Embryonic facial prominence (tissue), 1 donor: Measurements from ENCODE around the gene CCM2.
A peak's percentile ranks its signal among the peaks of the same experiment; 100 is the strongest.
"Not testable (repeated sequence)": the region's sequence is repeated elsewhere in the genome, so short reads cannot be mapped to it uniquely, and the experiment has no call there.

ENCODE experiments used
- DNase-seq: peaks from one replicate; pipeline ENCODE4 v3.0.0-alpha.2; 2016; ENCODE audit errors: extremely low spot score

CCM2 gene

DNA sequence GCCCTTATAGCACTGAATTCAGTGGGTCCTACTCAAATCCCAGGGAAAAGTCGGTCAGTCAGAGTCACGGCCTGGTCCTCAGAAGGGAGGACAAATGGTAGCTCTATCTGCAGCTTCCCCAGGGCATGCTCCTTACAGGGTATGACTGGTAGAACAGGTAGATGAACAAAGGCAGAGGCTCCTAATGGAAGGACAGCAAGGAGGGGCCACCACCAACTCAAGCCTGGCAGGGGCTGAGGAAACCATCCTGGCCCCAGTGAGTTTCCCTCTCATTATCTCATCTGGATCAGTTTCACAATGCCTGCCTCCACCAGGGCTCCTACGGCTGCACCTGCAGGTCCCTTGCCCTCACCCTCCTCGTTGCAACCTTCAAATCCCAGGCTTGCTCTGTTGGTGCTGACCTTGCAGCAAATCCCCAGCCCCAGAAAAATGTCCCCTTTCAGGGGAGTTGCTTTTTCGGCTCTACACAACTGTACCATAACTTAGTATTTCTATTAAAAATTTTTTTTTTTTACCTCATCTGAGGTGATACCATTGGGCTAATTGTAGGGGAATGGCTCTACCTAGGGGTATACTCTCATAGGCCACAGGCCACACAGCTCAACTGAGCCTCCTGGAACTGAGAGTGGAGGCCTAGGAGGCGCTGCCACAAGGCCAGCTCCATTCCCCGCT is 18.8 kb upstream of the CCM2 start:
- no peak for DNase-seq

- DNase-seq, result no peak
Observed at GRCh38 chr7:44982535-44982923, 17.5 kb upstream of the CCM2 start.

- no peak for DNase-seq
Observed at GRCh38 chr7:44982970-44983369, 17.0 kb upstream of the CCM2 start.

- no peak for DNase-seq
Observed at GRCh38 chr7:44983742-44984477, 16.1 kb upstream of the CCM2 start.

DNA sequence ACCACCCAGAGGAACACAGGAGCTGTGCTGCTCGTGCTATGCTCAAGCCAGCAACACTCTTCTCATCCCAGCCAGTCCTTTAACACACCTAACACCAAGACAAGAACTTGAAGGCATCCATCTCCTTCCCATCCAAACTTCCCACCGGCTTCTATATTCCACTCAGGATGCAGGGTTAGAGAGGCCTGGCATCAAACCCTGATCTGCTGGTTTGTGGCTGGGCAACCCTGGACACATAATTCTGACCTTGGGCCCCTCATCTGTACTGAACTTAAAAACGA is 15.6 kb upstream of the CCM2 start:
- no peak for DNase-seq

DNA sequence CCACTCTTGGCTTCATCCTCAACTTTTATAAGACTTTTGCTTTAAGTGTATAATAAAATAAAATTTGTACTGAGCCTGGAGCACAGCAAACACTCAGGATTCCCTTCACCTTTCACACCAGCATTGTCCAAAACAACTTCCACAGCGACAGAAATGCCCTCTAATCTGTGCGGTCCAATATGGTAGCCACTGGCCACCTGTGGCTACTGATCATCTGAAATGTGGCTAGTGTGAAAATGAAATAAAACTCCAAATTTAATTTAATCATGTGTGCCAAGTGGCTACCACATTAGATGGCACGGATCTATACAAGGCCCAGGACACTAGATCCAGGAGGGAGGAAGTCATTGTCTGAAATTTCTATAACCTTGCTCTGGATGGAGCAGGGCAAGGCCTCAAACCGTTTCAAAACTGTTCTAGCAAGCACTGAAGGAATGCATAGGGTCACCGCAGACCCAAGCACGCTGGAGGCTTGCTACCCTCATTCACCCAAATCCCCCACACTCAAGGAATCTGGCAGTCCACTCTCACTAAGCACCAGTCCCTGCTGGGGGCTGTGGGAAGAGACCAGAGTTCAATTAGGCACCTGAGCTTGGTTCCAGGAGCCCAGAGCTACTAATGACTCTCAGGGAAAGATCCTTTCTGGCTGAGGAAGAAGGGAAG is 14.8 kb upstream of the CCM2 start:
- no peak for DNase-seq

DNA sequence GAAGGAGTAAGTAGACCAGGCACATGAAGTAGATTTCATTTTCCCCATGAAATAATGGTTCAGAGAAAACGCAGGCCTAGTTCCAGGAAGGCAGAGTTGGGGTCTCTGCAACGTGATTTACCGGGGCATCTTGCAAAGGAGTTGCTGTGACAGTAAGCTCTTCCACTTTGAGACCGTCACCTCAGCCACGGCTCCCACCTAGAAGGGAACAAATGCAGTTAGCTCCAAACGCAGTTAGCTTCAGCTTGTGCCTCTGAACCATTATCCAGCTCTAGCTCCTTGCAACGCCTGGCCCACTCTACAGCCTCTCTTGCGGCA is 14.1 kb upstream of the CCM2 start:
- no peak for DNase-seq

DNA sequence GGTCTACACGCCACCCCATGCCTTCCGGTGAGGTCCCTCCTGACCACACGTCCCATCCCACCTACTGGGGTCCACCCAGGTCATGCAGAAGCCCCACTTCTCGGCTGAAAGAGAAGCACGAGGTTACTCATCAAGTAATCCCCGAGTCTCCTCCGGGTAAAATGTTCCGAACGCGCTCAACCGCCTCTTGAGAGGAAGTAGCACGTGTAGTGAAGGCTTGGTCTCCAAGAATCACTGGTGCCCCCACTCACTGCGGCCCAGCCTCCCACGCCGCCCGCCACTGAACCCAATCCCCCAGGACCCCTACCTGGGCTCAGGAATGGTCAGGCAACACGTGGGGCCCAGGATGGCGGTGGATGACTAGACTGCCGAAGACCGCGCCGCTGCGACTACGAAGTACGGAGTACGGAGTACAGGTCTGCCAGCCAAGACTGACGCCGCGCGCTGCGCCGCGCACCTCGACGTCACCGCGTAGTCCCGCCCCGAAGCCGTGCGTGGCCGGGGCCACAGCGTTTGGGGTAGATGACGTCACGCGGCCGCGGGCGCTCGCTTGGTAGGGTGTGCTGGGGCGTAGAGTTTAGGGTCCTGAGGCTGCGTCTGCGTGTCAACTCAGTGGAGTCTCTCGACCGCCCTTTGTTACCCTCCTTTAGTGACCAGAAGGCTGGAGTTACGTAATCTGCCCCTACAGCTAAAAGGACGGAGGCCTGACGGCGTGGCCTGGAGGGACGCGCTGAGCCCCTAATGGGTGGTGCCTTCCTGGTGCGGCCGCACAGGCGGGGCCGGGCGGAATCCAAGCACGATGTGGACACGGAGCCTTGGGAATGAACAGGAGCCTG is 13.6 kb upstream of the CCM2 start:
- peak; percentile 88 for DNase-seq

DNA sequence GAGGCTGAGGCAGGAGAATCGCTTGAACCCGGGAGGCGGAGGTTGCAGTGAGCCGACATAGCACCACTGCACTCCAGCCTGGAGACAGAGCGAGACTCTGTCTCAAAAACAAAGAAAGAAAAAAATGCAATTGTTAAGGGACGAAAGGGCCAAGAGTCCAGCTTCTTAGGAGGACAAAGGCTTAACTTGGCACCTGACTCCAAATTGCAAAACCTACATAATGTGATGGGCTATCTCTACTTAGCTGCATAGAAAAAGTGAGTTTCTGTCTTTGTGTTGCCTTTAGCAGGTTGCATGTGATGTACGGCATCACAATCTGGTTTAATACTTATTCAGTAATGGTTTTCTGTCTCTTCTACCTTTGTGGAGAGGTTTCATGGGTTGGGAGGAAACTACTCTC is 12.5 kb upstream of the CCM2 start:
- no peak for DNase-seq

DNA sequence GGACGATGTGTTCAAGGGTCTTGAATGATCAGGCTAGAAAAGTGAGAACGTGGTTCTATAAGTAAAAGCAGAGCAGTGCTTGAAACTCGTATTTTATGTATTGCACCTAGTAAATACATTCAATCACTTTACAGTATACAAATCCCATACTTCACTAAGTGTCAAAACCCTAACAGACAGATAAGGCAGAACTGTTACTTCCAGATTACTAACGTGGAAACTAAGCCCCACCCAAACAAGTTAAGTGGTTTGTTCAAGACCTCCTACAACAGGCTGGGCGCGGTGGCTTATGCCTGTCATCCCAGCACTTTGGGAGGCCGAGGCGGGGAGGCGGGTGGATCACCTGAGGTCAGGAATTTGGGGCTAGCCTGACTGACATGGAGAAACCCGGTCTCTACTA is 12.0 kb upstream of the CCM2 start:
- DNase-seq, result no peak

GRCh38 chr7:44988701-44989100 is 11.3 kb upstream of the CCM2 start:
- DNase-seq, result no peak

DNA sequence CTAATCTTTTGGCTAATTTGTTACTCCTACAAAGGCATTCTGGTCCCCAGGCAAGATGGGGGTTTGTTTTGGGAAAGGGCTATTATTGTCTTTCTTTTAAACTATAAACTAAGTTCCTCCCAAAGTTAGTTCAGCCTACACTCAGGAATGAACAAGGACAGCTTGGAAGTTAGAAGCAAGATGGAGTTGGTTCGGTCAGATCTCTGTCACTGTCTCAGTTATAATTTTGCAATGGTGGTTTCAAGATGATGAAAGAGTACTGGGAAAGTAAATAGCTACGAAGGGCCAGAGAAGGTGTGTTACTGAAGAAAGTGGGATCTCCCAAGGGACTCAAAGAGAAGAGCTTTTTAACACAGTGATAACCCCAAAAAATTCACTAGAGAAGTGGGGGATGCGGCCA is 10.9 kb upstream of the CCM2 start:
- no peak for DNase-seq

- DNase-seq, result no peak
Observed at GRCh38 chr7:44990109-44991023, 9.6 kb upstream of the CCM2 start.

GRCh38 chr7:44992004-44992795 is 7.8 kb upstream of the CCM2 start:
- not testable (repeated sequence) for DNase-seq

DNA sequence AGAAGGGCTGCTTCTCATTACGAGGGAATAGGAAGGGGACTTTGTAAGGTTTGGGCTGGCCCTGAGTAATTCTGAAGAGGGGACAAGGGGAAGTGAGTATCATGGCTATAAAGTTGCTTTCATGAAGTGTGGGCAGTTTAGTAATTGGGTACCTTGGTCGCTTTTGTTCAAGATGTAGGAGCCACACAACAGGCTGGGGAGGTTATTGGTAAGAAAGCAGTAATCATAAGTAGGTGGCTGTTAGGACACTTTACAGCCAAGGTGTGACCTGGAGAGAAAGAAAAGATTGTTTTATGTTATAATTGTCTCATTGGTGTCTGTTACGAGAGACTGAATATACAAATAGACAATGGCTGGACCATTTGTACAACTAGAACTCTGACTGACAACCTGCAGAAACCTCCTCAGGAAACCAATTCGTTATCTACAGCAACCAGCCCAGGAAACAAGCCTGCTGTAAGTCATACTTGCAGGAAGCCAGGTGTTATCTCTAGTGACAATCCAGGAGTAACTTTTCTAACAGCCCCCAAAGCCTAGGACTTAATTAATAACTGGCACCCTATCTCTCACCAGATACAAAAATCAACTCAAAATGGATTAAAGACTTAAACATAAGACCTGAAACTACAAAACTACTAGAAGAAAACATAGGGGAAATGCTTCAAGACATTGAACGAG is 5.0 kb upstream of the CCM2 start:
- no peak for DNase-seq

DNA sequence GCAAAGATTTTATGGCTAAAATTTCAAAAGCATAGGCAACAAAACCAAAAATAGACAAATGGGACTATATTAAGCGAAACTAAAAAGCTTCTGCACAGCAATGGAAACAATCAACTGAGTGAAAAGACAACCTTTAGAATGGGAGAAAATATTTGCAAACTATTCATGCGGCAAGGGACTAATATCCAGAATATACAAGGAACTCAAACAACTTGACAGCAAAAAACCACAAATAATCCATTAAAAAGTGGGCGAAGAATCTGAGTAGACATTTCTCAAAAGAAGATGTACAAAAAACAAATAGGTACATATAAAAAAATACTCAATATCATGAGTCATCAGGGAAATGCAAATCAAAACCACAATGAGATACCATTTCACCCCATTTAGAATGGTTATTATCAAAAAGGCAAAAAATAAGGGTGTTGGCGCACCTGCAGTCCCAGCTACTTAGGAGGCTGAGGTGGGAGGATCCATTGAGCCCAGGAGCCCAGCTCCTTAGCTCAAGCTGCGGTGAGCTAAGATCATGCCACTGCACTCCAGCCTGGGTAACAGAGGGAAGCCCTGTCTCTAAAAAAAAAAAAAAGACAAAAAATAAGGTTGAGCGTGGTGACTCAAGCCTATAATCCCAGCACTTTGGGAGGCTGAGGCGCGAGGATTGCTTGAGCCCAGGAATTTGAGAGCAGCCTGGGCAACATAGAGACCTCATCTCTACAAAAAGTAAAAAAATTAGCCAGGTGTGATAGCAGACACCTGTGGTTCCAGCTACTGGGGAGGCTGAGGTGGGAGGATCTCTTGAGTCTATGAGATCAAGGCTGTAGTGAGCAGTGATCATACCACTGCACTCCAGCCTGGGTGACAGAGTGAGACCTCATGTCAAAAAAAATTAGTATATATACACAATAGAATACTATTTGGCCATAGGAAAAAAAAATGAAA is 4.2 kb upstream of the CCM2 start:
- no peak for DNase-seq

- DNase-seq, result no peak
Observed at GRCh38 chr7:44998153-44998871, 1.7 kb upstream of the CCM2 start.
